ENCODE data around the gene HES2. TPM values are rescaled to one million over a fixed set of nuclear protein-coding genes. Genes with fewer than 3 reads are reported as not detected.
"Not testable (repeated sequence)": the region's sequence is repeated elsewhere in the genome, so short reads cannot be mapped to it uniquely, and the experiment has no call there.

Gene HES2
- polyA plus RNA-seq, 1 donor from 2014 or later, result not detected

DNA sequence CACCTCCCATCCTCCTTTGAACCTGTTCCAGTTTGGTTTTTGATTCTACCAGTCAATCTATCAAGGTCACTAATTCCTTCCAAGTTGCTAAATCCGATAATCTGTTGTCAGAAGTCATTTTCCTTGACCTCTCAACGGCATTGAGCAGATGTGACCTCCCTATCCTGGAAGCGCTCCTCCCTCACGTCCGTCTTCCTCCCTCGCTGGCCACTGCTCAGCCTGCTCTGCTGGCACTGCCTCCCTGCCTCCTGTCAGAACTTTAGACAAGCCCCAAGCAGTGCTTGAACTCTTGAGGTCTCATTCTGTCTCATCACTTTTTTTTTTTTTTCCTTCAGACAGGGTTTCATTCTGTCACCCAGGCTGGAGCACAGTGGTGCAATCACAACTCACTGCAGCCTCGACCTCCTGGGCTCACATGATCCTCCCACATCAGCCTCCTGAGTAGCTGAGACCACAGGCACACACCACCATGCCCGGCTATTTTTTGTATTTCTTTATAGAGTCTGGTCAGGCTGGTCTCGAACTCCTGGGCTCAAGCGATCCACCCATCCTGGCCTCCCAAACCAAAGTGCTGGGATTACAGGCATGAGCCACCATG, 21.8 kb downstream of the HES2 start:
- H3K27me3 ChIP-seq (ENCODE audit: insufficient read depth, low read depth, low read length), result no peaks in the 10 kb centered on the region
- TF ChIP-seq RAD21 (conservative IDR thresholded peaks at IDR 0.05), result no peak
- TF ChIP-seq MXI1 (conservative IDR thresholded peaks at IDR 0.05; ENCODE audit: poor library complexity, severe bottlenecking), result no peak
- TF ChIP-seq REST (IDR thresholded peaks at IDR 0.05; ENCODE audit: borderline replicate concordance), result no peak
- no peak for TF ChIP-seq EZH2 (IDR thresholded peaks at IDR 0.05; ENCODE audit: borderline replicate concordance, insufficient read depth, low read length, poor library complexity, severe bottlenecking)
- no peaks in the 10 kb centered on the region for H3K9me2 ChIP-seq (ENCODE audit: insufficient read depth, low read length)
- H3K4me2 ChIP-seq (ENCODE audit: low read length), result no peak overlapping the region
- no peaks in the 10 kb centered on the region for H3K9me3 ChIP-seq (ENCODE audit: low read length)
- no peaks in the 10 kb centered on the region for H3K36me3 ChIP-seq (ENCODE audit: insufficient read depth, low read length)
- H3K4me3 ChIP-seq (ENCODE audit: low read length), result no peak overlapping the region
- no peak overlapping the region for H3K9ac ChIP-seq (ENCODE audit: low read length)
- H2AFZ ChIP-seq (ENCODE audit: low read depth, low read length), result no peak overlapping the region
- H3K79me2 ChIP-seq (replicated peaks; ENCODE audit: insufficient read depth, low read length), result no peaks in the 10 kb centered on the region
- H4K20me1 ChIP-seq (ENCODE audit: insufficient read depth), result no peaks in the 10 kb centered on the region
- no peak overlapping the region for H3K27ac ChIP-seq (ENCODE audit: low read length)
- no peaks in the 10 kb centered on the region for H3F3A ChIP-seq (ENCODE audit: insufficient read depth, low read length, poor library complexity, severe bottlenecking)

DNA sequence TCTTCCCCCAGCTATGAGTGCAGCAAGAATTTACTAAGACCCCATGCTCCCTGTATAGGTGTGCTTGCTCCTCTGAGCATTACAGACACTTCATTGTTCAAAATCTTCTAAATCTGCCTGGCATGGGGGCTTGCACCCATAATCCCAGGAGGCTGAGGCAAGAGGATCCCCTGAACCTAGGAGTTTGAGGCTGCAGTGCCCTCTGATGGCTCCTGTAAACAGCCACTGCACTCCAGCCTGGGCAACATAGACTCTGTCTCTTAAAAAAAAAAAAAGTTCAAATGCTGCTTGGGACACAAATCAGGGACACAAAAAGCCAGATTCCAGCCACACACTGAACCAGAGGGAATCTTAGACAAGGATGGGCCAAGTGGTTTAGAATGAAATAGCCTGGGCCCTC, 22.7 kb downstream of the HES2 start:
- H3K9ac ChIP-seq (ENCODE audit: low read length), result no peak overlapping the region
- no peaks in the 10 kb centered on the region for H3K9me2 ChIP-seq (ENCODE audit: insufficient read depth, low read length)
- H2AFZ ChIP-seq (ENCODE audit: low read depth, low read length), result no peak overlapping the region
- no peaks in the 10 kb centered on the region for H3K27me3 ChIP-seq (ENCODE audit: insufficient read depth, low read depth, low read length)
- H3K4me3 ChIP-seq (ENCODE audit: low read length), result no peak overlapping the region
- no peak overlapping the region for H3K4me2 ChIP-seq (ENCODE audit: low read length)
- TF ChIP-seq EZH2 (IDR thresholded peaks at IDR 0.05; ENCODE audit: borderline replicate concordance, insufficient read depth, low read length, poor library complexity, severe bottlenecking) (no peak), REST (IDR thresholded peaks at IDR 0.05; ENCODE audit: borderline replicate concordance) (no peak), EP300 (conservative IDR thresholded peaks at IDR 0.05; ENCODE audit: poor library complexity, severe bottlenecking) (no peak), POLR2AphosphoS5 (IDR thresholded peaks at IDR 0.05) (no peak), RAD21 (conservative IDR thresholded peaks at IDR 0.05) (no peak), MXI1 (conservative IDR thresholded peaks at IDR 0.05; ENCODE audit: poor library complexity, severe bottlenecking) (no peak)
- TF ChIP-seq, protein P1, sequence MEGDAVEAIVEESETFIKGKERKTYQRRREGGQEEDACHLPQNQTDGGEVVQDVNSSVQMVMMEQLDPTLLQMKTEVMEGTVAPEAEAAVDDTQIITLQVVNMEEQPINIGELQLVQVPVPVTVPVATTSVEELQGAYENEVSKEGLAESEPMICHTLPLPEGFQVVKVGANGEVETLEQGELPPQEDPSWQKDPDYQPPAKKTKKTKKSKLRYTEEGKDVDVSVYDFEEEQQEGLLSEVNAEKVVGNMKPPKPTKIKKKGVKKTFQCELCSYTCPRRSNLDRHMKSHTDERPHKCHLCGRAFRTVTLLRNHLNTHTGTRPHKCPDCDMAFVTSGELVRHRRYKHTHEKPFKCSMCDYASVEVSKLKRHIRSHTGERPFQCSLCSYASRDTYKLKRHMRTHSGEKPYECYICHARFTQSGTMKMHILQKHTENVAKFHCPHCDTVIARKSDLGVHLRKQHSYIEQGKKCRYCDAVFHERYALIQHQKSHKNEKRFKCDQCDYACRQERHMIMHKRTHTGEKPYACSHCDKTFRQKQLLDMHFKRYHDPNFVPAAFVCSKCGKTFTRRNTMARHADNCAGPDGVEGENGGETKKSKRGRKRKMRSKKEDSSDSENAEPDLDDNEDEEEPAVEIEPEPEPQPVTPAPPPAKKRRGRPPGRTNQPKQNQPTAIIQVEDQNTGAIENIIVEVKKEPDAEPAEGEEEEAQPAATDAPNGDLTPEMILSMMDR (IDR thresholded peaks at IDR 0.05; ENCODE audit: poor library complexity, severe bottlenecking), result no peak
- H3K36me3 ChIP-seq (ENCODE audit: insufficient read depth, low read length), result no peaks in the 10 kb centered on the region
- H4K20me1 ChIP-seq (ENCODE audit: insufficient read depth), result no peaks in the 10 kb centered on the region
- peaks cover 7% of the 10 kb centered on the region for H3K79me2 ChIP-seq (replicated peaks; ENCODE audit: insufficient read depth, low read length)
- no peaks in the 10 kb centered on the region for H3F3A ChIP-seq (ENCODE audit: insufficient read depth, low read length, poor library complexity, severe bottlenecking)
- no peak overlapping the region for H3K27ac ChIP-seq (ENCODE audit: low read length)
- H3K9me3 ChIP-seq (ENCODE audit: low read length), result no peaks in the 10 kb centered on the region

DNA sequence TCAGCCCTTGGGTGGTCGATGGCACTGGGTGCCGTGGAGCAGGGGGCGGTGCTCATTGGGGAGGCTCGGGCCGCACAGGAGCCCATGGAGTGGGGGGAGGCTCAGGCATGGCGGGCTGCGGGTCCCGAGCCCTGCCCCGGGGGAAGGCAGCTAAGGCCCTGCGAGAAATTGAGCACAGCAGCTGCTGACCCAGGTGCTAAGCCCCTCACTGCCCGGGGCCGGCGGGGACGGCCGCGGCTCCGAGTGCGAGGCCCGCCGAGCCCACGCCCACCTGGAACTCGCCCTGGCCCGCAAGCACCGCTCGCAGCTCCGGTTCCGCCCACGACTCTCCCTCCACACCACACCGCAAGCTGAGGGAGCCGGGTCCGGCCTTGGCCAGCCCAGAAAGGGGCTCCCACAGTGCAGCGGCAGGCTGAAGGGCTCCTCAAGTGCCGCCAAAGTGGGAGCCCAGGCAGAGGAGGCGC, 23.9 kb downstream of the HES2 start:
- H3F3A ChIP-seq (ENCODE audit: insufficient read depth, low read length, poor library complexity, severe bottlenecking); H2AFZ ChIP-seq (ENCODE audit: low read depth, low read length); H3K9me3 ChIP-seq (ENCODE audit: low read length); H3K9me2 ChIP-seq (ENCODE audit: insufficient read depth, low read length); H3K36me3 ChIP-seq (ENCODE audit: insufficient read depth, low read length); H3K27ac ChIP-seq (ENCODE audit: low read length); H3K4me2 ChIP-seq (ENCODE audit: low read length); H3K4me3 ChIP-seq (ENCODE audit: low read length); H4K20me1 ChIP-seq (ENCODE audit: insufficient read depth); H3K27me3 ChIP-seq (ENCODE audit: insufficient read depth, low read depth, low read length); H3K9ac ChIP-seq (ENCODE audit: low read length): not testable (repeated sequence)
- peaks cover 18% of the 10 kb centered on the region for H3K79me2 ChIP-seq (replicated peaks; ENCODE audit: insufficient read depth, low read length)

- not testable (repeated sequence) for H3K4me3 ChIP-seq (ENCODE audit: low read length); H3K27me3 ChIP-seq (ENCODE audit: insufficient read depth, low read depth, low read length); H3K4me2 ChIP-seq (ENCODE audit: low read length); H2AFZ ChIP-seq (ENCODE audit: low read depth, low read length); H3K9me3 ChIP-seq (ENCODE audit: low read length); H3K36me3 ChIP-seq (ENCODE audit: insufficient read depth, low read length); H4K20me1 ChIP-seq (ENCODE audit: insufficient read depth); H3K27ac ChIP-seq (ENCODE audit: low read length); H3K9me2 ChIP-seq (ENCODE audit: insufficient read depth, low read length); H3F3A ChIP-seq (ENCODE audit: insufficient read depth, low read length, poor library complexity, severe bottlenecking); H3K9ac ChIP-seq (ENCODE audit: low read length)
- peaks cover 18% of the 10 kb centered on the region for H3K79me2 ChIP-seq (replicated peaks; ENCODE audit: insufficient read depth, low read length)
Measured at GRCh38 chr1:6395130-6395529, 24.6 kb downstream of the HES2 start.
